ENCODE results near the gene KLHL33.
A peak's percentile ranks its signal among the peaks of the same experiment; 100 is the strongest.

Gene KLHL33

DNA sequence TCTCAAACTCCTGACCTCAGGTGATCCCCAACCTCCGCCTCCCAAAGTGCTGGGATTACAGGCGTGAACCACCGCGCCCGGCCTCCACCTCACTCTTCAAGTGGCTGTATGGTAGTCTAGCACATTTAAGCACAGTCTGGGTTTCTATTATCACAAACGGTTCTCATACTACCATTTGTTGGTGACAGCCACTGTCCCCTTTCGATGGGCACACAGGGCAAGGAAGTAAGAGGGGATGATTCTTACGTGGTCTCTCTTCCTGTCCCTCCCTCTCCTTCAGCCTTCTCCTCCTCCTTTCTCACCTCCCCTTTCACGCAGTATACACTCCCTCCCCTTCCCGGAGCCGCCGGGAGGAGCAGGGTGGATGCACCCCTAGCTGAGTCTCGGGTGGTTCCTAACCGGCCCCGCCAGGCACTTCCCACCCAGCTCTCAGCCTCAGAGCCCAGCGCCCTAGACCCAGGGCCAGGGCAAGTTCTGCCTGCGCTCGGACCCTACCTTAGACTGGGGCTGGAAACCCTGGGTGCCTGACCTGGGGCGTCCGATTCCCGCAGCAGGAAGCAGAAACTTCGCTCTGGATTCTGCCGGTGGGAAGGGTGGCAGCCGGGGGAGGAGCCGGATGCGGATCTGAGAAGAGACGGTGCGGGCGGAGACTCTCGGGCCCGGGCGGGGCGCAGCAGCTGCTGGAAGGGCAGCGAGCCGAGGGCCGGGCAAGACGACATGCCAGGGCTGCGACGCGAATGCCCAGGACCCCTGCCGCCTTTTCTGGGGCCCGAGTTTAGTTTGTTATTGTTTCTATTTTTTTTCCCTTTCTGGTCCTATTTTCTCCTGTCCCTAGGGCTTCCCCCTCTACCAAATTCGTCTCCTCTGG lies 22.9 kb downstream of the KLHL33 start, which contains the start of gene TEP1:
Gene TEP1 (minus strand): TSS at position 626 of the 868 bp plus-strand sequence. CDS start 5,062 bp downstream, outside the sequence.
- DNase-seq, result peak; percentile 86 to 92

DNA sequence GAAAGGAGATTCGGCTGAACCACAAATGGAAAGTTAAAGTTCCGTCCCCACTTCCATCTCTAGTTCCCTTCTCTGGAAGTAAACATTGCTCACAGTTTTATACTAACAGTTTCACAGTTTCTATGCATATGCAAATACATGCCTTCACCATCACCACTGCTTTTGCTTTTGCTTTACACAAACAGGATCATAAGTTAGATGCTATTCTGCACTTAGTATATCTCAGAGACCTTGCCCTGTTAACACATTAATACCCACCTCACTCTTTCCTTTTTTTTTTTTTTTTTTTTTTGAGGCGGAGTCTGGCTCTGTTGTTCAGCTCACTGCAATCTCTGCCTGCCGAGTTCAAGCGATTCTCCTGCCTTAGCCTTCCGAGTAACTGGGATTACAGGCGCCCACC lies 23.6 kb downstream of the KLHL33 start:
- no peak for DNase-seq

DNA sequence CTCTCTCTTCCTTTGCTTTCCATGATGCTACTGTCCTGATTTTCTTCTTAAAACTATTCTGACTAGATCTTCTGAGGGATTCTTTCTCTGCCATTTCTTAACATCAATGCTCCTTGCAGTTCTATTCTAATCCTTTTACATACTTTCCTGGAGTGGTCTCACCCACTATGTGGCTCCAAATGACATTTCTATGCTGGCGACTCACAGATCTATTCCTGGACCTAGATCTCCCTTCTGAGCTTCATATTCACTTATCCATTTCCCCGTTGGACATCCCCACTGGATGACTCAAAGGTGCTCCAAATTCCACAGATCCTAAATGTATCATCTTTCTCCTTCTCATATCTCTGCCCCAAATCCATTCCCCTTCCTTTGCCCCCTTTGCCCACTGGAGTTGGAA lies 26.7 kb downstream of the KLHL33 start:
- no peak for DNase-seq

DNA sequence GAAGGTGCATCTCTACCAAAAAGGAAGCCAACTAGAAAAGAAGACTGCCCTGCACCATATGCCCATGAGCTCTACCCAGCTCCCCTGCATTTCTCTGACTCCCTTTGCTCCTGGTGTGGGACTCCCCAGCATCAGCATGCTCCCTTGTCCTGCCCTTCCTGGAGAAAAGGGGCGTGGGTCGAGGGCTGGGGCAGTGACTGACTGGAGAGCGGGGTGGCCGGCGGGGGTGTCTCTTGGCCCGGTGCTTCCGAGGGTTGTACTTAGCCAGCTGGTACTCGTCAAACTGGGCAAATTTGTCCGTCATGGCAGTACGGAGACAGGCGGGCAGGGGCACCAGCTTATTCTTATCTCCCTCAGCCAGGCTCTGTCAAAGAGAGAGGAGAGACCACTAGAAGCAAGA lies 32.4 kb downstream of the KLHL33 start:
- no peak for DNase-seq

DNA sequence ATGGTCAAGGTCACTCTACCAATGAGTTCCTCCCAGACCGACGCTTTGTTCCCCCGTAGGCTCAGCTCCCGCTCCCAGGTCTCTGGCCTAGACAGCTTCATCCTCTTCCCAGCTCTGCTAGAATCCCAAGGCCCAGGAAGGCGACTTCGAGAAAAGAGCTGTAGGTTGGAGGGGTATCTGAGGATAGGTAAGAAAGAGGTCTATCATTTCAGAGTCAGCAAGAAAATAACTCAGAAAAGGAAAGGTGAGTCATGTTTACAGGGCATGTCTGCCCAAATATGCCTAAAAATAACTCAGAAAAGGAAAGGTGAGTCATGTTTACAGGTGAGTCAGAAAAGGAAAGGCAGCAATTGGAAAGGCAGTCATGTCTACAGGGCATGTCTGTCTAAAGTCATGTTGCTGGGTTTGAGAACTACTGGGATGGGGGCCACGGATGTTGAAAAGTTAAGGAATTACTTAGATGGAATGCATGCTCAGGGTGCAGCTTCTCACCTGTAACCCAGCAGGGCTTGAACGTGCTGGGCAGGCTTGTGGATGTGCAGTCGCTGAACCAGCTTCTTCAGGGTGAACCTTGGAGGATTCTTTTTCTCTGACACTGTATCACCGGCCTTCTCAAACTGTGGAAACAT lies 34.9 kb downstream of the KLHL33 start:
- DNase-seq, result no peak

DNA sequence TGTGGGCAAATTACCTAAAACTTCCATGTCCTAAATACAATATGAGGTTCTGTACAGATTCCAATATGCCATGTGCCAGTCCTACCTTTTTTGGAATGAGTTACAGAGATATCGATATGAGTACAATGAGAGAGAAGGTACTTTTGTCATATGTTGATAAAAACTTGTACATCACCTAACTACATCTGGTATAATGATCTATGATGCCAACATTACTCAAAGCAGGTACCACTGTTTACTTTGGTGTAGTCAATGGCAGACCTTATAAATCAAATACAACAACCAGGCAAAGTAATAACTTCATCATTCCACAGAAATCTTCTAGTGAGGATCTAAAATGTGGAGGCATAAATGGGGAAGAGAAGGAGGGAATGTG lies 35.4 kb downstream of the KLHL33 start:
- DNase-seq, result no peak

DNA sequence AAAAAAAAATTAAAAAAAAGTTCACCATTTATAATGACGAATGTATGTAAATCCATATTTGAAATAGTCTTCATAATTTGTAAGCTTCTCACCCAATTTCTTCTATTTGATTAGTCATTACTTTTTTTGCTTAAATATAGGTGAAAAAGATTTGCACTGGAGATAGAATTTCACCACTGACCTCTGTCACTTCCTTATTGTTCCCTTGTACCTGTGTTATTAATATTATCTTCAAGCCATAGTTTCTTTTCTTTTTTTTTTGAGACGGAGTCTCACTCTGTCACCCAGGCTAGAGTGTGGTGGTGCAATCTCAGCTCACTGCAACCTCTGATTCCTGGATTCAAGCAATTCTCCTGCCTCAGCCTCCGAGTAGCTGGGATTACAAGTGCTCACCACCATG lies 38.5 kb downstream of the KLHL33 start:
- no peak for DNase-seq

DNA sequence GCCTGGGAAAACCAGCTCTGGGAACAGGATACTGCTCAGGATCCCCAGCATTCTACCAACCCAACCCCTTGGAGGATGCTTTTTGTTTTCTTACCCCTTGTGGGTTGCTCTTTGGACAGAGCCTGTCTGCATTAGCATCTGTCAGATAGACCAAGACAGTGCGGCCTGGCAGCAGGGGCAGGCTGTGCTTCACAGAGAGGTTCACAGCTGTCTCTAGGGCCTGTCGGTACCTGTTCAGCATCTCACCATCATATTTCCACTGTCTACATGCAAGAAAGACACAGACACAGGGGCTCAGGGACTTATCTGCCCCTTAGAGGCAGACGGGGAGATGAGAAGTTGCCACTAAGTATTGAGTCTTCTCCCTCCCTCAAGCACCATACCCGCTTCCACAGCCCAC lies 44.5 kb downstream of the KLHL33 start:
- DNase-seq, result no peak

DNA sequence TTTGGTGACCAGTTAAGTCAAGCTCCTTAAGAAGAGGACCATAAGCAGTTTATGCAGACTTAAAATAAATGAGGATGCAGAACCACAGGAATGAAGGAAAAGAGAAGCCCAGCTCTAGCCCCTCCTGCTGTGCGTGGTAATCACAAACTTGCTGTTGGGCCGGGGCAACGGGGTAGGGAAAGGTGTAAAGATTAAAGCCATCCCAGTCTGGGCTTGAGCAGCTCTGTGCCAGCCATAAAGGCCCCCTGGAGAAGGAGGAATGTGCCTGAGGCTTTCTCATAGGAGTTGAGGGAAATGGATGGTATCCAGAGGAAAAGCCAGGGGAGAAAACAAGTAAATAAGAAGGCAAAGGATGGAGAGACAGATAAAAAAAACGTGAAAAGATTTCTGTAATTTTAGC lies 47.8 kb downstream of the KLHL33 start:
- DNase-seq, result no peak

DNA sequence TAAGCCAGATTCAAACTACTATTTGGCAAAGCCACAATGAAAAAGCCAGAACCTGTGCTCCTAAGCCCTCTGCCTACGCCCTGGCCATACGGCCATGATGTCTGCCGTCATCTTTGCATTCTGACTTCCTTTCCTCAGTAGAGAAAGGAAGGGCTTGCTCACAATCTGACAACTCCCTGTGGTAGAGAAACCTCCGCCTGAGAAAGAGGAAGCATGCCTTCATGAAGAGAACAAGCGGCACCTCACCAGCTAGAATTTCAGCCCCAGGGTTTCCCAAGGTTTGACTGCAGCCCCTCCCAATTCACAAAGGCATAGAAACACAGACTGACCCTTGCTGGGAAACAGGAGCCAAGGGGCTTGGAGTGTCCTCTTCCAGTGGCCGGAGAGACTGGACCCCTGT lies 48.4 kb downstream of the KLHL33 start:
- no peak for DNase-seq

DNA sequence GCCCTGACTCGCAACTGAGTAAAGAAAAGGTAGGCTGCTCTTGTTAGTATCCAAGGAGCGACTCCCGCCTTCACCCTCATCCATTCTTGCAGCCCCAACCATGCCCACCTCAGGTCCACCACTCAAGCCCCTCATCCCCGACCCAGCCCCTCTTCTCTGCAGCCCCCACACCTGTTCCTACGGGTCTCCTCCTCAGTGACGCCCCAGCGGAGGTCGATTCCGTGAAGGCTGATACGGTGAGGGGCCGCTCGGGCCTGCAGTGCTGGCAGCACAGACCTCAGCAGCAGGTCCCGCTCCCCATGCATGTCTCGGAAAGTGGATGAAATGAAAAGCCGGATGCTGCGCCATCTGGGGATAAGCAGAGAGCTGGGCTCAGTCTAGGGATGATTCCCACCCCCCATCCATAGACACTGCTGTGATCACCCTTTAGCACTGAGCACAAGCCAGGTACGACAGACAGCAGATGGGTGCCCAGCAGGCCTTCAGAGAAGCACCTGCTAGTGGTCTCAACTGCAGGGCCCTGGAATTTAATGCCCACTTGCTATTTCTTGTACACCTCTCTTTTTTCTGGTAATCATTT lies 49.6 kb downstream of the KLHL33 start:
- no peak for DNase-seq

DNA sequence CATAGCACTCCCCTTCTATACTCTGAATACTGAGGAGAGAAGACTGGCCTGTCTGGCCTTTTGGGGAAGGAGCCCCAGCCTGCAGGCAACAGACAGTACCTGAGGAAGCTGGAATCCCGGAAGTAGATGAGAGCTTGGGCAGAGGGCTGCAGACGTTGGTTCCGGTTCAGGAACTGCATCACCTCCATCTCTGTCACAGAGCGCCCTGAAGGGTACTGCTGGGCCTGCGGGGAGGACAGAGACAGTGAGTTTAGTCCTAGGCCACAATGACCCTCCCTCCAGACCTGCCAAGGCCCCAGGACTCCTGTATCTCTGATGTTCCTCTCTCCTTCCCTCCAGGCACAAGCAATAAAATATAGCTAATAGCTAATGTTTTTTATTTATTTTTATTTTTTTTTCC lies 51.1 kb downstream of the KLHL33 start:
- DNase-seq, result no peak

DNA sequence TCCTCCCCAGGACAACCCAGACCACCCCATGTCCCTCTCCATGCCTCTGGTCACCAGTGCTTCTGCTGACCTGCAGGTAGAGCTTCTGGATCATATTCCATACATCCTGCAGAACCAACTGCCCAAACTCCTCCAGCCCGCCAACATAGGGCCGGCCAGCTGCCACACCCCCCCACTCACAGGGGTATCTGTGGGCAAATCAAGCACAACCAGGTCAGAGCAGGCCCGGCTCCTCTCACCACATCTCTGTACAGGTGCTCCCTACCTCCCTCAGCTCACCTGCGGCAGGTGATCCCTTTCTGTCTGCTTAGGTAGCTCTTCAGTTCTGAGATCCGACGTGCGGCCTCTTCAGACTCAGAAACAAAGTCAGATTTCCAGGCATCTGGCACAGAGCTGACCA lies 51.6 kb downstream of the KLHL33 start:
- DNase-seq, result no peak

DNA sequence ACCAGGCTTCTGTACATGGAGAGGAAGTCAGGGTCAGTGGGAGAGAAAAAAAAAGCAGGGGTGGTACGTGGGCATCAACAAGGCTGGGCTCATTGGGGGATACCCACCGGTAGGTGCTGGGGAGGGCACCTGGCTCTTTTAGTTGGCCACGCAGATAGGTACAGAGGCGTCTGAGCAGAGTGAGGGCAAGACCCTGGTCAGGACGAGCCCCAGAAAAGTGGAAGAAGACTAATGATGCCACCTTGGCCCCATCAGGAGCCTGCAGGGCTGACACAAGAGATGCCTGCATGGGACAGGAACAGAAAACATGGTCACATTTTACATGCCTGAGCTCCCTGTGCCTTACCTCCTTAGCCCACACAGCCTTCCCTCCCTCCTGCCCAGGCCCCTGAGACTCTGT lies 52.3 kb downstream of the KLHL33 start:
- DNase-seq, result no peak

DNA sequence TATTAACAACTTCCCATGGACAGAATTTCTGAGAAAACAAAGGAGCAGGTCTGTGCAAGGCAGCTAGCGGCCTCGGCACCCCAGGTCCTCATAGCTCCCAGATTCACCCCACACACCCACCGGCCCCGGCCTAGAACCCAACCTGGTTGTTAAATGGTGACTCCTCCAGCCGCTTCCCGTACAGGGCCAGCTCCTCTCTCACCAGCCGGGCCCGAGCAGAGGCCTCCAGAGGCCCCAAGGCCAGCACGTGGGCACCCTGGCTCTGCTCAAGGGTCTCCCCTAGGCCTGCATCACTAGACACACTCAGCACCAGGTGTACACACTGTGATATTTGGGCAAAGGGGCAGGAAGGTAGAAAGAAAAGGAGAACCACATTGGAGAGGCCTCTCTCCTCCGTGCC lies 52.9 kb downstream of the KLHL33 start:
- DNase-seq, result no peak

DNA sequence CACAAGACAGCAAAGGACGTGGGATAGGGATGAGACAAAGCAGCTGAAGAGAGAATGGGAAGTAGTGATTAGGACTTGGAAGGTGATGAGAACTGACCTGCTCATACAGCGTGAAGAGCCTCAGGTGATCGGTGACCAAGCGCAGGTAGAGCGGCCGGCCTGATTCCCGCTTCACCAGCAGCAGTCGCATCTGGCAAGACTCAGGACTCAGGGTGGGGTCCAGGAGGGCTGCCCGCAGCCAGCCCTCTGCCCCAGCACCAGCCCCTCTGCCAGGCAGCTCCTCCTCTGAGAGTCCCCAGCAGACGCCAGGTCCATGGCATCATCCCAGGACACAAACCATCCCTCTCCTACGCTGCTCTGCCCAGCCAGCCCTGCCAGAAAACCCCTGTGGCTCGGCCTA lies 53.4 kb downstream of the KLHL33 start:
- no peak for DNase-seq

DNA sequence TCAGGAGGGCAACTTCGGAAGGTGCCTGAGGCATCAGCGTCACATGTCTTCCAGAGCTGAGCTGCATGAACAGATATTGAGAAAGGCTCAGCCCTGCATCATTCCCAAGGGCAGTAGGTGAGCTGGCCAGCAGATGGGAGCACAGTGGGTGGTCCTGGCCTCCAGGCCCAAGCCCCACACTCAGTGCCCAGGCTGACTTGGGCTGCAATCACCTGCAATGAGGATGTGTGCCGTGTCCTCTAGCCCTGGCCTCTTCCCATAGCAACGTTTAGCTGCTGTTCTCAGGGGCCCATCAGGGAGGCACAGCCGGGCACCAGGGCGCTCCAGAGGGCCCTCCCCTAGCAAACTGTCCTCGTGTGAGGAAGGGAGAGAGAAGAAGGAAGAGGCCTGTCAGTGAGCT lies 54.6 kb downstream of the KLHL33 start:
- DNase-seq, result no peak

DNA sequence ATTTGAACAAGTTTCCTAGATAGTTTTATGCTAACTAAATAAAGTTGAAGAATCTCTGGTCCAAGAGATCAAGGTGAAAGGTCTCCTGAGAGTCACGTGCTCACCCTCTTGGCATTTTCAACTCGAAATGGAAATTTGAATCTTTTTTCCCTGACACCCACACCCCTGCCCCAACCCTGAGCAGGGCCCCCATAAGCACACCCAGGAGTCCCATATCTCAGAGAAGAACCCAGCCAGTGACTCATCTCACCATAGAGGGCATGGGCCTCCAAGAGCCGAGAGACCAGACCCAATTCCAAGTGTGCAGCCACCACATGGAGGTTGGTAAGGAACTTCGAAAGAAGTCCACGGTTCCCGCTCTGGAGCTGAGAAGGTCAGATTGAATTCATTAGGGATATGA lies 55.3 kb downstream of the KLHL33 start:
- no peak for DNase-seq

DNA sequence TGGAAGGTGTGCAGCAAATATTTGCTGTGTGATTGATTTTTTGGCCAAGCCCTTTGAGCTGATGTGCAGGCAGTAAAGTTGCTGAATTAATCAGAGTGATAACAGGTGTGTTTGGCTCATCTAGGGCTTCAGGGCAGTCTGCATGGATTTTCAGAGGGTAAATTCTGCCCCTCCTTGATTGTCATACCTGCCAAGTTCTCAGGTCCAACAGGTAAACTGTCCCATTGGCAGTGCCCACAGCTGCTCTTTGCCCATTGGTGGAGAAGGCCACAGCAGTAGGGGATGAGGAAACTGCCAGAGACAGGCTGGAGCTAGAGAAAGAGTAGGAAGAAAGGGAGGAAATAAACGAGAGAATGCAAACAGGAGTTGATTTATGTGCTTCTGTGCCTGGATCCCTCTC lies 56.2 kb downstream of the KLHL33 start:
- no peak for DNase-seq

DNA sequence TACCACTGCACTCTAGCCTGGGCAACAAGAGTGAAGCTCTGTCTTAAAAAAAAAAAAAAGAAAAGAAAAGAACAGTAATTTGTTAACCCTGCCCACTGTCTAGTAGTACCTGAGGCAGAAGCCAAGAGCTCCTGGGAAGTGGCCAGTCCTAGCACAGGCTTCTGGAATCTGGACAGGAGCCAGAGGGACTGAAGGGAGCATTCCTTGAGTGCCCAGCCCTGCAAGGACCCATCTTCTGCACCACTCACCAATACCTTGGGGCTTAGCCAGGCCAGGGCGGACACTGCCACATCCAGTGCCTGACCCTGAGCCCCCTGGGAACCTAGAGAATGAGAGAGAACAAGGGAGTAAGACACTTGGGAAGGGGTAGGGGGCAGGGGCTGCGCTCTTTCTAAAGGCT lies 58.8 kb downstream of the KLHL33 start:
- no peak for DNase-seq

DNA sequence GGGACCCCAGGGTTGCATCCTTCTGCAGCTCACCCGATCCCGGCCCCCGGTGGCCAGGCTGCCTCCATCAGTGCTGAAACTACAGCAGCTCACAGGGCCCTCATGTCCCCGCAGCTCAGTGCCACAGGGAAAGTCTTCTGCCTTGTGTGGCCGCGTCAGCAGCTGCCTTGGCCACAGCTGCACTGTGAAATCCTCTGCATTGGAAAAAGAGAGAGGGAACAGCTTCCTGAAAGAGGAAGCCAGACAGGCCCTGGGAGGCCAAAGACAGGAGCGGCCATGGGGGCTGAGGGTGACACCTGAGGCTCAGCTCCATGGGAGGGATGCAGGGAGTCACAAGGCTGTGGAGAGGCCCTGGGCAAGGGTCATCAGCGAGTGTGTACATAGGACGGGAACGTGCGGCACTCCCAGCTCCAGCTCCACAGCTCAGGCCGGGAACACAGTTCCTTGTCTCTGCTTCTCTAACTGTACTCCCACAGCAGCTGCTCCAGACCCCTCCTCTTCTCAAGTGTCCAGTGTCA lies 59.8 kb downstream of the KLHL33 start:
- no peak for DNase-seq

Measured in SHP77 (cell line).